GM18498 (cell line): ENCODE measurements around the gene CYYR1.

Experiments used
- ATAC-seq: cut with Tn5 transposase; IDR thresholded peaks from one replicate; pipeline ENCODE4 v1.9.1; 2021; ENCODE audit warnings: mild to moderate bottlenecking, moderate library complexity; ENCODE audit not compliant: unreplicated experiment

CYYR1 gene

DNA sequence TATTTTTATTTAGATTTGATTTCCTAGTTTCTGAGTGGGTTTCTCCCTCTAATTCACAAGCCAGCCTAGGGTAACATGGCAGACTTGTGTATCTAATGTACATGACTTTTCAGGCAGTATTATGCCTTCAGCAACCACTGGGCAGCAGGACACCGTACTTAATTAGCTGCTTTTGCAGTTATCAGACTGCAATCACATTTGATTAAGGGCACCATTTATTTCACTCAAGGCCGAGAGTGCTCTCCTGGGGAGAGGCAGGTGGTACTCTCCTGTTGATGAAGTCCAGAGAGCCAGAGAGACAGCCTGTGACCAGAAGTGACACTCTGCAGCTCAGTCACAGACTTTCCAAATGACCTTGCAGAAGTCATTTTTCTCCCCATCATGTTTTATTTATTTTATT, 18.7 kb downstream of the CYYR1 start:
- no peak for ATAC-seq

DNA sequence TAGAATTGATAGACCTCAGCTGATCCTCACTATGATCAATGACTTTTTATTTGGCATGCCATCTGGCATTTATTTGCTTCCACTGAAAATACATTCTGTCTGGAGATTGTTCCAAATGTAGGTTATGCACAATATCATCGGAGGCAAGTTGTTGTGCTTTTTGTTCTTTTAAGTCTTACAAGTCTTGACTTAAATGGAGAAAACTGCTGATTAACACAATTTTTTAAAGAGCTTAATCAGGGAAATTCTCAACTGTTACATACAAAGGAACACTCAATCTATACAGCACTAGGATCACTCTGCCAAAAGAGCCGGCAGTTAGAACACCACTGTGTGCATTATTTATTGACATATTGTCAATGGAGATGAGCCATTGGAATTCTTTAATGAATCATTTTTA, 19.2 kb downstream of the CYYR1 start:
- no peak for ATAC-seq

DNA sequence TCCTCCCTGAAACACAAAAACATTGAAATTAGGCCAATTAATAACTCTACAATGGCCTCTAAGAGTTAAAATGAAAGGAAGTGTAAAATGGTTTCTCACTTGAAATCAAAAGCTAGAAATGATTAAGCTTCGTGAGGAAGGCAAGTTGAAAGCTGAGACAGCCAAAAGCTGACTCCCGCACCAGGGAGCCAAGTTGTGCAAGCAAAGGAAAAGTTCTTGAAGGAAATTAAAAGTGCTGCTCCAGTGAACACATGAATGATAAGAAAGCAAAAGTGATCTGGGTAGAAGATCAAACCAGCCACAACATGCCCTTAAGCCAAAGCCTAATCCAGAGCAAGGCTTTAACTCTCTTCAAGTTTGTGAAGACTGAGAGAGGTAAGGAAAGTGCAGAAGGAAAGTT, 22.8 kb downstream of the CYYR1 start:
- no peak for ATAC-seq

DNA sequence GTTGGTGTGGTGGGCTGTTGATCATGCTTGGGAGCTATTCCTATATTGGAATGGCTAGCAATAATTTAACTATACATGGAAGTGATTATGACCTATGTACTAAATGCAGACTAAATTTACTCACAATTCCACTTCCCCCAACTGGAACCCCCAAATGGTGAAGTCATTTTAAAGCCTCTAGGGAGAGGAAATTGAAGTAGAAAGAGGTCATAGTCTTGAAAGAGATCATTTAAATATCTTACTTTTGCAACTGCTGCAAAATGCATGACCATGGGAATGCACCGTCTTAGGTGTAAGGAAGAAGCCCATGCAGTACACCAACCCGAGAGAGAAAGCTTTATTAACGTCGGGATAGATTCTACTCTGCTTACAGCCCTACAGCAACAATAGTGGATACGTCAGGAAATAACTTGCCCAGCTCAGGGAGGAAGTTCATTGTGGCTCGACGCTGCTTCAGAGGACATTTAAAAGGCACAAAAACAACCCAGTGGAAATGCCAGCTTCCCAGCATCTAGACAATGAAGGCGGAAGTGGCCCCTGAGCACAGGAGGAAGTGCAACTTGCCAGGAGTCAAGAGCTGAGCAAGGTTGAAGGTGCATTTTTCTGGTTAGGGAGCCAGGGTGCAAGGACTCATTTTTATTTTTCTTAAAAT, 26.5 kb downstream of the CYYR1 start:
- ATAC-seq = no peak

DNA sequence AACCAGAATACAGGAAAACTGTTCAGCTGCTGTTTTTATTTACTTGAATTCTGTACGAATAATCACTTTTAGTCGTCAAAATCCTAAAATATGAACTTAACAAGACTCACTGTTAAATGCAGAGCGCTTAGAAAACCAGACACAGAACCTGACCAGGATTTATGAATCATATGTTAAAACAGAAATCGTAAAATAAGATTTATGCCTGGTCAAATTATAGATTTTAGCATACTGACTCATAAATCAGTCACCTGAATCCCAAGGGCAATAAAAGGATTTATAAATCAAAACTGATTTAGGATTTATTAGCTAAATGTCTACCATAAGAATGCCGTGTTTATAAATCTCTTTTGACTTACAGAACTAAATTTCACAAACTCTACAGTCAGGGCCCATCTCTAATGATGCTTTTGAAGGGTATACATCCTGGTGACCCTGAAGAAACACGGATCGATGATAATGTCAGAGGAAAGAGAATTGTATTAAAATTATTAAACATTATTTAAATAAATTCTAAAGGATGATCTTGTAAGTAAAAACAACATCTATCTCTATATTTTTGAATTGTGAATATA, 28.8 kb downstream of the CYYR1 start:
- ATAC-seq = no peak

DNA sequence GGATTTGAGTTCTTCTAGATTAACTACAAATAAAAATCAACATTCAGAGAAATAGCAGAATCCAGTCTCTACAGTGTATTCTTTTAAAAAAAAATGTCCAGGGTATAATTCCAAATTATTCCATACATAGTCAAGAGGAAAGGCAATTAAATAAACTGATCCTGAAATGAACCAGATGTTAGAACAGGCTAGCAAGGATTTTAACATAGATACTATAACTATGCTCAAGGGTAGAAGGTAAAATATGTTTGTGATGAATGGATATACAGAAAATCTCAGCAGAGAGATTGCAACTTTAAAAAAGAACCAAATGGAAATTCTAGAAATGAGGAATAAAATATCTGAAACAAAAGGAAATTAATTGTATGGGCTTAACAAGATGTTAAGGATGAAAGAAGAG, 32.4 kb downstream of the CYYR1 start:
- ATAC-seq = no peak

DNA sequence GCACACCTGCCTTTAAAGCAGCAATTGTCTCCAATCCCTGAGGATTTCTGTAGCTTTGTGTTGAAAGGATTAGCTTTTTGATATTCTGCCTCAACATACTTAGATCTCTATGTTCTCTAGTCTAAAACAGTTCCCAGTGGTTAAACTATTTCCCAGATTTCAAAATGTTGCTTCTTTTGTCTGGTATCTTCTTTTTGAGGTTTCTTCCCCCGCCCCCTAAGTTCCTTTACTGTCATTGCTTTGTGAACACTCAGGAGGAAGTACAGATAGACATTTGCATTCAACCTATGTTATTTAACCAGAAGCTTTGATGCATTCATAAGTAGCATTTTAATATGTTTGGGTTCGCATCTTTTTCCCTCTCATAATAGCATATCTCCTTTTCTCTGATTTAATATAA, 33.5 kb downstream of the CYYR1 start:
- ATAC-seq = no peak

DNA sequence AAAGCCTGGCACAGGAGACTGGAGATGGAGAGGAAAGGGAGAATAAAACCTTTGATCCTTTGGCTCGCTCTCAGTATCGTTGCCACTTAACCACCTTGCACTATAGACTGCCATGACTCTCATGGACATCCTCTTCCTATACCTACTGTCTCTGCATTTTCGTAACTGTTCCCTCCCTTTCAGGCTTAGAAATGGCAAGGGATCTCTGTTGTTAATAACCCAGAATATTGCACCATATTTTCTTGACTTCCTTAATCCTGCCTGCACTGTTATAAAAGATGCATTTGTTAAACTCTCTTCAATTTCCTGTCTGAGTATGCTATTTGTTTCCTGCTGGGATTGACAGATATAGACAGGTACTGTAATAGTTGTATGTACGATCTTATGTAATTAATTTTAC, 38.6 kb downstream of the CYYR1 start:
- no peak for ATAC-seq

DNA sequence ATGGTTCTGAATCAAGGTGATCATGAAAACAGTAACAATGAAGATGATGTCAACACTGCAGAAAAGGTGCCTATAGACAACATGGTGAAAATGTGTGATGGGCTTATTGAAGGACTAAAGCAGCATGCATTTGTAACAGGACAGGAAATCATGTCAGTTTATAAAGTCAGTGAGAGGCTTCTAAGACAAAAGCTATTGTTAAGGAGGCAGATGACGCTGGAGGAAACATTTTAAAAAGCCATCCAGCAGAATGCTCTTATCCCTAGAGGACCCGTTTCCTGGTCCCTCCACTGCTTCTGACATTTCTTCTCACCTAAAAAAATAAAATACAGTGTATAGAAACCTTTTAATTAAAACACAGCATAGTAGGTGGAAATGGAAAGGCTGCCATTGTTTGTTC, 40.9 kb downstream of the CYYR1 start:
- ATAC-seq = no peak

DNA sequence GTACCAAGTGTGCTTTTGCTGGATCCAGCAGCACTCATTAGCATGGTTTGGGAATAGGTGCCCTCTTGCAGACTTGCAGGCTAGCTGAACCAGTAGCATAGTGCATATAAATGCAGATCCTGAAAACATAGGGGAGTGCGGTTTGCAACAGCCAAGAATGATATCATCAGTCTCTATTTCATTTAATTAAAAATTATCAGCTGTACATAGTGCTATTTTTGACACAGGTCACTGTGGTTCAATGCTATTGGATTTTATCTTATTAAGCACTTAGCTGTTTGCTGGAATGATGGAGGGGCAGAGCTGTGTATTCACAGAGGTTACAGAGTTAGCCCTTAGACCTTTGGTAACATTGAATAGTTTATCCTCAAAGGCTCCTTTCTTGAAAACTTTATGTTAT, 43.6 kb downstream of the CYYR1 start:
- no peak for ATAC-seq

DNA sequence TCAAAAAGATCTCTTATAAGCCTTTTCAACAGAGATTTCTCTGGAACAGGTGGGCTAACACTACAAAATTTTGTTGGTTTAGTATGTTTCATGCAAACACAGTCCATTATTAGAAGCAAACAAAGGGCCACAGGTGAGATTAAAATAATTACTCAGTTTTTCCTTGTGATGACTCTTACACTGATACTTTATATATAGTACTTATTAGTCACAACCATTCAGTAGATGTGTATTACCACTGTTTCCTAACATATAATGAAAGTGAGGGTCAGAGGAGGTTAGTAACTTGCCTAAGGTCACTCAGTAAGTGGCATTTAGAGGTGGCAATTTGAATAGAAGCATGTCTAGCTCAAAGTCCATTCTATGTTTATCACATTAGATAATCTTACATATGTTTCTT, 44.2 kb downstream of the CYYR1 start:
- no peak for ATAC-seq

DNA sequence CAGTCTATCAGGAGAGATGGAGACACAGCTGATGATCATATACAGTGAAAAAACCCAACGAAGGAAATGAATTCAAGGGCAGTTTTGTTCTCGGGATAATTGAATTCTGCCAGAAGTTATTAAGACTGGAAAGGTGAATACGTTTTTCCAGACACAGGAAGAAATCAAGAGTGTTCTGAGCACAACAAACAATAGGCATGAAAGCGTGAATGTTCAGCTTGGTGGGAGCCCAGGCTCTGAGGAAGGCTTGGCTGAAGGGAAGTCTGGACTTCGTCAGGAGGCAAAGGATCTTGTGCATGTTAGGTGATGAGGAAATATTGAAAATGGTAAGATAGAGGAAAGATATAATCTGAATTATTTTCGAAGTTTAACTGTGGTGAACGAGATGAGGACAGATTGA, 50.4 kb downstream of the CYYR1 start:
- ATAC-seq = no peak

DNA sequence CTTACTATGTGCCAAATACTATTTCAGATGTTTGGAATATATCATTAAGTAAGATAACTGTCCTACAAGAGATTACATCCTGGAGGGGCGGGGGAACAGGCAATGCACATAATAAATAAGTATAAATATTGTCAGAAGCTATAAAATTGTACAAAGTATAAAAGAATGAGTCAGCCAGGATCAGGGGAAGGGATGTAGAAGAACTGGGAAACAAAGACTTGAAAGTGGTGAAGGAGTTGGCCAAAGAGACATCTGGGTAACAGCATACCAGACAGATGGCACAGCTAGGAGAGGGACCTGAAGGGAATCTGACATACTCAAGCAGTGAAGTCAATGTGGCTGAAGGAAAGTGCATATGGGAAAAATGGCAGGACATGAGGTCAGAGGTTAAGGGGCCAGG, 53.9 kb downstream of the CYYR1 start:
- no peak for ATAC-seq

DNA sequence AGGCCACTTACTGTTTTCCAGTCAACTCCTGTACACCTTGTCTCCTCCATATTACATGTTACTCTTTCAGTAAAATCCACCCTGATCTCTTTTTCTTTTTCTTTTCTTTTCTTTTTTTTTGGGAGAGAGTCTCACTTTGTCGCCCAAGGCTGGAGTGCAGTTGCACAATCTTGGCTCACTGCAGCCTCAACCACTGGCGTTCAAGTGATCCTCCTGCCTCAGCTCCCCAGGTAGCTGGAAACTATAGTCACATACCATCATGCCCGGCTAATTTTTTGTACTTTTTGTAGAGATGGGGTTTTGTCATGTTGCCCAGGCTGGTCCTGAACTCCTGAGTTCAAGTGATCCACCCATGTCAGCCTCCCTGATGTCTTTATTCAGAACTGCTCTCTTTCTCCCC, 57.8 kb downstream of the CYYR1 start:
- no peak for ATAC-seq

DNA sequence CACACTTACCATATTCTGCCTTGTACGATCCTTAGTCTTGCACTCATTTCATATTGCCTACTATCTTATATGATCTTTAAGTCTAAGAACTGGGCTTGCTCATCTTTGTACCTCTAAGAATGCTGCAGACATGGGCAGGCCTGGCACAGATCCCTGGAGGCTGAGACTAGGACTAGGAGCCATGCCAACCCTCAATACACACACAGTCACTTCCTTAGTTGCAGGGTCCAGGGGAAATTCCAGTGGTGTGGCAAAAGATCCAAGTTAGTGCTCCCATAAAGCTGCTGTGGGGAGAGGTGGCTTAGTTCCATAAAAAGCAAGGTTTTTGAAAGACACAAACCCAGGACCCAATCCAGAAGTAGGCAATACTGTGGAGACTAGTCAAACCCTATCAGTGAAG, 59.9 kb downstream of the CYYR1 start:
- ATAC-seq = no peak

DNA sequence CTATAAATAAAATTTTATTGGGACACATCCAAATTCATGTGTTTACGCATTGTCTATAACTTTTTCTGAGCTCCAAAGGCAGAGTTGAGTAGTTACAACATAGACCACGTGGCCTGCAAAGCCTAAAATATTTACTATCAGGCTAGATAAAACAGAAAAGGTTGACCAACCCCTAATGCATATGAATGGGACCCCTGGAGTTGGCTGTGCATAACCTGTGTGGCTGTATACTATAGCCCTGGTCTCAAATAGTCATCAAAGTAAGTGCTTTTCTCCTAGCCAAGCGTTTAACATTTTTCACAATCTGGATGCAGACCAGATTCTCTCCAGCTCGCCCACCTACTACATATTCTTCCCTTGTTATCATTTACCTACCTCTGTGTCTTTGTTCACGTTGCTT, 60.4 kb downstream of the CYYR1 start:
- no peak for ATAC-seq

DNA sequence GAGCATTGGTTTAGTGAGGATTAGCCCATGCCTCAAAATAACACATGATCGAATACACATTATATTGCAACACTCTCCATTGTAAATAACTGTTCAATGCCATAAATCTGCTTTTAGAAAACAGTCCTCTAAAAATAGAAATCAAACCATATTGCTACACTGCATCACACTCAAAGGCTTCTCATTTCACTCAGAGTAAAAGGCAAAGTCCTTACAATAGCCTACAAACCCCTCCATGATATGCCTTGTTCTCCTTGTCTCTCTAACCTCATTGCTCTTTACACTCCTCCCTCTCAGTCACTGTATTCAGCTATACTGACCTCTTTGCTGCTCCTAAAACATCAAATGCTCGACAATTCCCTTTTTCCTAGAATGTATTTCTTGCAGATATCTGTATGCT, 64.2 kb downstream of the CYYR1 start:
- ATAC-seq = no peak

DNA sequence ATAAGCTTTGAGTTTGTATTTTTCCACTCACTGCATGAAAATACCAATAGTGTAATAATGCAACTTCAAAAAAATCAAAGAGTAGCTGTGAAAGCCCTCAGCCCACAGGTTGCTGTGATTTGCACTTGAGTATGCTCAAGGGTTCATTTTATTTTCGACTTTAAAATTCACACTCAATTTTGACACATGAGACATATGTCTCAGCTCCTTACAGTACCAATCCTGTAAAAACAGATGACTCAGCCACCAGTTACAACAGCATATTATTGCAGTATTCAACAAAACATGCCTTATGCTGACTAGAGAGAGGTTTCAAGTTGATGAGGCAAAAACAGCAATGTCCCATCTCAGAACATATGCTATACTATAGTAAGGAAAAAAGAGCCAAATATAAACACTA, 66.1 kb downstream of the CYYR1 start:
- no peak for ATAC-seq

DNA sequence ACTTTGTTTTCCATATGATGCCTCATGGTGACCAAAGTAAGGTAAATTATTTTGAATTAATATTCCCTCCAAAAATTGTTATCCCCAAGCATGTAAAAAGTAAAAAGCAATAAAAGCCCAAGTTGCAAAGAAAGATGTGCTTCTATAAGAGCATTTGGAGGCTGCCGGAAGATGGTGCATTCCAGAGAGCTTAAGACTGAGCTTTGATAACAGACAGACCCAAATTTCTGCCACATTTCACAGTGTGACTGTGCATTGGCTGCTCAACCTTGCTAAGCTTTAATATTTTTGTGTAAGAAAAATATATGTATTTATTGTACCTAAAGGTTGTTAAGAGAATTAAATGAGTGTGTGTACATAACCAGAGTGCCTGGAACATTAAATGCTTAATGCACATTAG, 67.9 kb downstream of the CYYR1 start:
- no peak for ATAC-seq

DNA sequence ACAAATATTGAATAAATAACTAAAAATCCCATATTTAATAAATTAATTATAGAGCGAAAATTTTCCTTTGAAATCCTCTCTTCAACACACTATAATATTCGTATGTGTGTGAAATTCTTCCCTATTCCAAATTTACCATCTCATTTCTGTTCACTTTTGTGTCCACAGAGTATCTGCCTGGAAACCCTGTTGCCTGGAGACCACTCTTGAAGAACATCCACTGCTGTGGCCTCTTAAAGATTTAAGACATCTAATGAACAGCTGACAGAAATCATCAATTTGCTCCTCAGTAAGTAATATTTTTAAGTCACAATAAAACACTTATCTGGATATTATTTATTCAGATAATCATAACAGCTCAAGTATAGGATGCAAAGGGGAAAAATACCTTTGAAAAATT, 69.7 kb downstream of the CYYR1 start:
- no peak for ATAC-seq

DNA sequence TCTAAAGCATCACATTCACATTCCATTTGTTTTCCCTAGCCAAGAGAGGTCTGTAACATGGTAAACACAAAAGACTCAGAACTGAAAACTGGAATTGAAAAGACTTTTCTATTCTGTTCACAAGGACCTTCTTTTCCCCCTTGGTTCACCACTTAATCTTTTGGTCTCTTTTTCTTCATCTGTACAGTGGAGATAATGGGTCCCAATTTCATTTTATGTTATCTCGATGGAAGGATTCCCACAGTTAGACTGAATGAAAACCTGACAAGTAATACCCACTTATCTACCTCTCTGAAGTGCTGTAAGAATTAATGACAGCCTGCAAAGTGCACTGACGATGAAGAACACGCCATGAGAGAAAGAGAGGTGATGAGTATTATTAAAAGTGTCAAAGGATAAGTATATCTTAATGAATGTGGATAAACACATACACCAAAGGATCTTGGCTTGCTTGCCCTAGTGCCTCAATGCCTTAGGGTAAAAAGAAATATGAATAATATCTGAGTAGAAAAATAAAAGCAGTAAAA, 71.5 kb downstream of the CYYR1 start:
- no peak for ATAC-seq

DNA sequence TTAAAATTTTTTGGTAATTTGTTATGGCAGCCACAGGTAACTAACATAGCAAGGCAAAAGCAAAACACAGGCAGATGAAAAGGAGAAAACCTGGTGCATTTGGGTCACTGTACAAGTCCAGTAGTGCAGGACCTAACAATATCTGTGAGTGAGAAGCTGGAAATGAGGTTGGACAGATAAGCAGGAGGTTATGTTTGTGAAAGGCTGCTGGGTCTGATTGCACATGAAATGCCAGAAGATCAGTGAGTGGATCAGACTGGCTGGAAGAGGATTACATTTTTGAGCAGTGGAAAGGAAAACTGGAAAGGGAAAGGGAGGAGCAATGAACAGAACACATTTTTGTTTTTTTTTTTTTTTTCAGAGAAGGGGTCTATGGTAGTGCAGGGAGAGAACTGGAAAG, 73.6 kb downstream of the CYYR1 start:
- ATAC-seq = no peak

DNA sequence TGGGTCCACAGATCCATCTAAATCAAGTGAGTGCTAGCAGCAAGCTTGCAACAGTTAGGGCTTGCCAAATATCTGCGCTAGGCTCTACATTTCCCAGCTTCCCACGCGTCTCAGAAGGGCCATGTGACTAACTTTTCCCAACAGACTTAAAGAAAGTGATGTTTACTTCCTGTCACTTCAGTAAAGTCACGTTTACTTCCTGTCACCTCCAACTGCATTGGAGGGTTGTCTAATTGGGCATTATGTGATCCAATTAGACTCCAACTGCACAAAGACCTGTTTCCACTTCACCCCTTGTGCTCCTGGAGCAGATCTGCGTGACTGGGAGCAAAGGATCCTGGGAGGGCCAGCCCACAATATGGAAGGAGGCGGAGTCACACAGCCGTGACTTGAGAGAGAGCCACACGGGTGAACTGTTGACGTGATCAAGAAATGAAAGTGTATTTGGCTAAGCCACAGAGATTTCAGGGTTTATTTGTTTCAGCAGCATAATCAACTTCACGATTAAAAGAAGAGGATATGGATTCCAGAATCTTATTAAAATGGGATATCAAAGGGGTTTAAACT, 77.7 kb downstream of the CYYR1 start:
- ATAC-seq = no peak
